Stimulated activated CD8-positive, alpha-beta memory T cell treated with anti-CD3 and anti-CD28 coated beads, Interleukin-15, amount 100 ng/mL, for 48 hours (primary cell): ENCODE results near the gene RHOBTB3.
A peak's percentile ranks its signal among the peaks of the same experiment; 100 is the strongest.
"Not testable (repeated sequence)": the region's sequence is repeated elsewhere in the genome, so short reads cannot be mapped to it uniquely, and the experiment has no call there.

Experiments used
- DNase-seq, 2 donors: peaks; one replicate each; pipeline ENCODE4 v3.0.0-alpha.2; 2020; ENCODE audit warnings: low read depth in 2 of 2

The RHOBTB3 gene

DNA sequence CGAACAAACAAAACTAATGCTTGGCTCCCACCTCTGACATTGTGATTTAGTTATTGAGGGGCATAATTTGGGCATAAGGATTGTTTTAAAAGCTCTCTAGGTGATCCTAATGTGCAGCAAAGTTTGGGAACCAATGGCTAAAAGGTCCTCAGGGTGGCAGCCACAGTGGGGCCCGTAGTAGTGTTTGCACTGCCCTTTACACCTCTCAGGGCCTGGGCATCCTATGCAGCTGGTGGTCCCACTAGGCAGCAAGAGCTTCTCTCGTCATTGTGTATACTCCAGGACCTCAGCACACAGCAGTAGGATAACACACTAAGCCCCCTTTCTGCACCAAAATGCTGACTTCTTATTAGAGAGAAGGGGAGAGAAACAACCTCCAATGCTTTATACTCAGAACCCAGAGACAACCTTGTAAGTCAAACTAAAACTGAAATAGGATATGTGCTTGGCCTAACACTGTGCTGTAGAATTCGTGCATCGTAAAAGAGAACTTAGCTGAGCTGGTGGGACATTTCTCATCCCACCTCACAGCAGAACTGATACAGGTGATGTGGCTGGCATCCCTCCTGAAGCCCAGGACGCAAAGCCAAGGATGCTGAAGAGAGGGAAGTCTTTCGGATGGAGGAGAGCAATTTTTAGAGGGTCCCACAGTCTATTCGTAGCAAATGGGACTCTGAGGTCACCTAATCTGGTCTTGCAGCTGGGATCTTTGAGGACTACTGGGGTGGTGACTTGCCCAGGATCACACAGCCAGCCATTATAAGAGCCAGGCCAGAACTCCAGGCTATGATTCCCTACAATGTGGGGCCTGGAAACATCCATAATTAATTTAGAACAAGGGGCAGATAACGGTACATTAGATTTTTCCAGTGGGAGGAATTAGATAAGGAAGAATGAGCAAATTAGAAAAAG is 90.2 kb downstream of the RHOBTB3 start:
- no peak for DNase-seq

DNA sequence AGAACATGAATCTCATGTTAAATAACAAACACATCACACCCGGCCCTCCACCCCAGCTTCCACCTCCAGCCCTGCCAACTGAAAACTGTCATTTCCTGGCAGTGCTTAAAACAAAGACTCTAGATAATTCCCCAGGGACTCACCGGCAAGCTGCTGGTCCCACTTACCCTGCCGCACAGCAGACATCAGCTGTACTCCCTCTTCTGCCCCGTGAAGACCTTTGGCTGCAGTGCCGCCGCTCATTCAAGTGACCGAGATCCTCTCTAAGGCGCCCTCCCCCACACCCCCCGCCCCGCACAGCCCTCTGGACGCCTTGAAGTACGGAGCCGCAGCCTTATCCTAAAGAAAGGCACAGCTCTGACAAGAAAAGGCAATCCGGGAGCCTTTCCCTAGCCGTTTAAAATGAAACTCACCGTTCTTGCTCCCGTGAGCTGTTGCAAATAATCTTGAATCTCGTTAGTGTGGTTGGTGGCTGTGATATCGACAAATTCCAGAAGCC is 91.0 kb downstream of the RHOBTB3 start:
- DNase-seq = no peak

DNA sequence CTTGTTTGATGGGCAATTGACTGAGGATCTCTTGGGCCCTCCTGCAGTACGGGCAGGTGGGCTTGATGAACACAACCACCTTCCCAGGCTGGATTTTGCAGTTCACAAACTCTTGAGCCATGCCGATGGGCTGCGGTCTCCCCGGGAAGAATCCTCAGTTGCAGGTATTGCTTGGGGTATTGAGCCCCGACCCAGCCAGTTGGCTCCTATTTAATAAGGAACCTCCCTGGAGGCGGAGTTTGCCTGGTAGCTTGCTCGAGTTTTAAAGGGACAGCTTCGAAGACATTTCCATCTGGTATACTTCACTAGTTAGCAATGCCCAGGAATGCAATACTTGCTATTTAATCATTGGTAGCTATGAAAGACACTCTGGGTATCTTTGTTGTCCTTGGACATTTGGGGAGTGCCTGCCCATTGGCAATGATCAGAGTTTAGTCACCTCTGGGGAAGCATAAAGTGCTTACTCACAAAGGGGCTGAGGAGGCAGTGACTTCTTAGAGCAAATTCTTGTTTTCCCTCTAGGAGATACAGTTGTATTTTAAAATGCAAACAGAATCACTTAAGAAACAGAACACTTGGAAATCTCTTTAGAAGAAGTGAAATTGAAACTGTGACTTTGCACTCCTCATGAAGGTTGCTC is 91.5 kb downstream of the RHOBTB3 start, which contains the start of gene GLRX:
TSS of gene GLRX (minus strand) at position 185 of the 640 bp plus-strand sequence. CDS start at position 121, 64 bp downstream.
- no peak for DNase-seq

DNA sequence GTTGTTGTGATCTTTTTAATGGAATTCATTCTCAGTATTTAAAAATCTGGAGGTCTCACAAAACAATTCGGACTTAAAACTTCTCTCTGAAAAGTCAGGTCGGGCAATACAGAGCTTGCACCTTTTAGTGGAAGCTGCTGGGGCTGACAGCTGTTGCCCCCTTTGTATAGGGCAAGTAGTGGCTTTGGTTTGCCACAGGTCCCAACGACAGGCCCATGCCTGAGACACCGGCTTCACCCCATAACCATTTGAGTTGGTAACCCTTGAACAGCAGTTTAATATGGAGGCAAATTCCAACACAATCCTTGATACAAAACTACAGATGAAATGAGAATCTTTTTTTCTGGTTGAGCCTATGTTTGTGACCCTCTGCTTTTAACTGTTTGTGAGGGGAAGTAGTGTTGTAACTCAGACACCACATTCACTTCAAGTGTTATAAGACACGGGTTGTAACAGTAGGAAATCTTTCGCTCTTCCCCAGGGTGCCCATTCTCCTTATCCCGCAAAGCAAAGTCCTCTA is 92.1 kb downstream of the RHOBTB3 start:
- no peak for DNase-seq

DNA sequence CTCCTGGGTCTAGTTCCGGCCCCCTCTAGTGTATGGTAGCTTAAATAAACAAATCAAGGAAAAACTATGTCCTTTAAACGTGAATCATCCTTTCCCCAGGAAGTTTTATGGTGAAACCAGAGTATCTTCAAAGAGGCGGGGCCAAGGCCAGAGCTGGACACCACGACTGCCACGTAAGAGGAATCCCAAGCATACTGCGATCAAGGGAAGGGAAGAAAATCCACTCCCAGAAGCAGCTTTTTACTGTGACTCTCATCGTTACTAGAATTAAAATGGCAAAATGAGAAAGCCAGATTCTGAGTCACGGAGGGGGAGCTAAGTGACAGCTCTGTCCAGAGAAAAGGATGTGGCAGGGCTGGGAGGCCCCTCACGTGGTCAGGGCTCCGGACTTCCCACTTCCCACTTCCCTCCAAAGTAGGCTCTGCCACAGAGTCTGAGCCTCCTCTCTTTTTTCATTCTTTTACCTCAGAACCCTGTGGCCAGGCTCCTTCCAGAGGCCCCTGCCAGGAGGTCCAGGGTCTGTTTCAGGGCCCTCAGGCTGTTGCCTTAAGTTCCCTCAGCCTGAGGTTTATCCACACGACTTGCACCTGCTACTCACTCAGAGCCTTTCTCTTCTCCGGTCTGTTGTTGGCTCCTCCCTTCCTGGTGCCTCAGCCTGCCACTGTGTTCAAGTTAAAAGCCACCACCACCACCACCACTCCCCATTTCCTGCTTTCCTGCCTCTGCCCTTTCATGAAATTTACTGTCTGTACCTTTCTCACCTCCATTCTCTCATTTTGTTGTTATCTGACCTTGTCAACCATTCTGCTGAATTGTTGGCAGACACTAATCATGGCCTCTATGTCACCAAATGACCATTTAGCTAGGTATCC is 92.8 kb downstream of the RHOBTB3 start:
- DNase-seq = peak in 1 of 2 donors; percentile 48

DNA sequence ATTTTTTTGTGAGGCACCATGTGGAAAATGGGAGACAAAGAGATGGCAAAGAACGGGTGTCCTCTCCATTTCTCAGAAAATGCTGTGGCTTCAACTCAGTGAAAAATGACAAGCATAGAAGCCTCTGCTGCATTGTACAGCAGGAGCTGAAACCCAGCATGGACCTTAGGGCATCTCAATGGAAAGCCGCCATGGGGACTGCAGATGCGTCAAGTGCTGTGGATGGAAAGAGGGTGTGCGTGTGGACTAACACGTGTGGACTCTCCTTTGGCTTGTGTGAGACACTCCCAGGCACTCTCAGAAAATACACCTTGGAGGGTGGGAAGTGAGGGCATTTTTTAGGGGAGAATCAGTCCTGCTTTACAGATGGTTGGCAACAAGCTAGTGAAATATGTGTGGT is 93.6 kb downstream of the RHOBTB3 start:
- DNase-seq = no peak

DNA sequence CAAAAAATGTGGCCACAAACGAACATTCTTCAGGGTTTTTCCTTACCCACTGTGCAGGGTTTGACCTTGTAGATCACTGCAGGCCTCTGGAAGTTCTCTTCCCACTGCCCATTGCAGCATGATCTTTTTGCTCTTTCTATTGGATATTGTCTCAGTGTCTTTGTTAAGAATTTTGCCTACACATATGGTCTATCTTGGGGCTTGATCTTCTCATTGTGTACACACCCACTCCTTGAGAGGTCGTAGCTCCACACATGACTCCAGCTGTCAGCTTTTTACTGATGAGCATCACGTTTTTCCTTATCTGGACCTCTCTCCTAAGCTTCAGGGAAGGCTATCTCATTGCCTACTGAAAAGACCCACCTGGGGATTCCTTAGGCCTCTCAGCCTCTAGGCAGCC is 94.4 kb downstream of the RHOBTB3 start:
- DNase-seq = no peak

DNA sequence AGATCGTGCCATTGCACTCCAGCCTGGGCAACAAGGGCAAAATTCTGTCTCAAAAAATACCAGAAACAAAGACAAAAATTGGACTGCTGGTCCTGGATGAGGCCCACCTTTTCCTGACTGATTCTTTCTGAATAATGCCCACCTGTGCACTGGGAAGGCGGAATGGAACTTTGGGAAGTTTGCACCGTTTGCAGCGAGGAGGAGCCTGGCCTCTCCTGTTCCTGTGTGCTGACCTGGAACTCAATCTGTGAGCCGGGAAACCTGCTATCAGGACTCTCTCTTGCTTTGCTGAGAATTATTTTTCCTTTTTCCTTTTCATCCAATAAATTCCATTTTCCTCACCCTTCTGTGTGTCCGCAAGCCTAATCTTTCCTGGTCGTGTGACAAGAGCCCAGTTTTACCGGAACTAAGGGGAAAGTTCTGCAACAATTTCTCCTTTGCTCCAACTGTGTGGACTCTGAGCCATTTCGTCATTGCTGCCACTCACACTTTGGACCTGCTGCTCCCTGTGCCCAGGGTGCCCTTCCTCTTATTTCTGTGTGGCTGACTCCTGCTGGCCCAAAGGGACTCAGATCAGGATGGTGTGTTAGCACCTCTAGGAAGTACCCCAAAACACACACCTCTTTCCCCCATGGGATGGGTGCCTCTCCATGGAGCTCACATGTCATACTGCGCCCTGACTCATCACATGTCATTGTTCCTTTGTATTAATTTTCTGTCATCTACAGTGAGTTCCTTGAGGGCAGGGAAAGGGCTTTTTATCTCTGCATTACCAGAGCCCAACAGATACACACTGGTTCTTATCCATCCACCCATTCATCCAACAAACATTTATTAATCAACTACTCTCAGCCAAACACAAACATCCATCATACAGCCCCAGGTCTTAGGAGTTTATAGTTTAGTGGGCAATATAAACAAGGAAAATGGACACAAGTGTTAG is 96.1 kb downstream of the RHOBTB3 start:
- DNase-seq = no peak

DNA sequence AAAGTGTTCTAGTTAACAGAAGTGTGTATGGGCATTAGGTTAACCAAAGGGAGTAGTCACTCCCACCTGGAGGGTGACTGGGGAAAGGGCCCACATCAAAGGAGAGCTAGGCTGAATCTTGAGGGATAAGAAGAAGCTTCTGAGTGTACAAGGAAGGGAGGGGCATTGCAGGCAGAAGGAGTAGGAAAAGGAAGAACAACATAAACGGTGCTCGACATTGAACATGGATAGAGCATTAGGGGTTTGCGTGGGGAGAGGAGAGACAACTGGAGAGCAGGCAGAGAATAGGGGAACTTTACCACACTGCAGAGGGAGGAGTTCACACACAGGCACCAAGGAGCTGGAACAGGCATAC is 96.7 kb downstream of the RHOBTB3 start:
- no peak for DNase-seq

DNA sequence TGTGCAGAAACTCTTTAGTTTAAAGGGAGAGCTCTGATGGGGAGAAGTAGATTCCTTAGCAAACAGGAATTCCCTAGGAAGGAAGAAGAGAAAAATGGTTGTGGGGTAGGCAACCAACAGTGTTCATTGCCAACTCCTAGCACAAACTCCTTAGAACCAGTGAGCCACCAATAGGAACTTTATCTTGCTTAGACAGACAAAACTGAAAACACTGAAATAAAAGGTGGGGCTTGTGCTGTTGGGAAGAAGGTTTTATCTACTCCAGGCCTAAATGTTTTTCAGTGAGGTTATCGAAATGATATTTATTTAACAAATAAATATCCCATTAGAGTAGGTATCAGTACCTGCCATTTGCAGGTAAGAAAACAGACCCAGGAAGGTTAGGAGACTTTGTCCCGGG is 99.1 kb downstream of the RHOBTB3 start:
- no peak for DNase-seq

DNA sequence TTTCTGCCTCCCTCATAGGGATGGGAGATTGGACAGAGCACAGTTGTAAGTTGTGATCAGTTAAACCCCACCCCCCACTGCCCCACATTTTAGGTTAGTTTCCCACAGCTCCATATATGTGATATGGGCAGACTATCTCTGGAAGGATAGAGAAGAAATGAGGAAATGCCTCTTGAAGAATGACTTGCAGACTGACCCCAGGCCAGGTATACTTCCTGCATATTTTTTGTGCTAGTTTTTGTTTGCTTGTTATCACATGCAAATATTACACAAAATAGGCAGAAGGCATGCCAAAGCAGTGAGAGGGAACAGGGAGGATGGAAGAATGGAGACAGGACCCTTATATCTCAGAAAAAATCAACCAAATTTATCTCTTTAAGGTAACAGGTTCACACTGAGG is 101.5 kb downstream of the RHOBTB3 start:
- no peak for DNase-seq

DNA sequence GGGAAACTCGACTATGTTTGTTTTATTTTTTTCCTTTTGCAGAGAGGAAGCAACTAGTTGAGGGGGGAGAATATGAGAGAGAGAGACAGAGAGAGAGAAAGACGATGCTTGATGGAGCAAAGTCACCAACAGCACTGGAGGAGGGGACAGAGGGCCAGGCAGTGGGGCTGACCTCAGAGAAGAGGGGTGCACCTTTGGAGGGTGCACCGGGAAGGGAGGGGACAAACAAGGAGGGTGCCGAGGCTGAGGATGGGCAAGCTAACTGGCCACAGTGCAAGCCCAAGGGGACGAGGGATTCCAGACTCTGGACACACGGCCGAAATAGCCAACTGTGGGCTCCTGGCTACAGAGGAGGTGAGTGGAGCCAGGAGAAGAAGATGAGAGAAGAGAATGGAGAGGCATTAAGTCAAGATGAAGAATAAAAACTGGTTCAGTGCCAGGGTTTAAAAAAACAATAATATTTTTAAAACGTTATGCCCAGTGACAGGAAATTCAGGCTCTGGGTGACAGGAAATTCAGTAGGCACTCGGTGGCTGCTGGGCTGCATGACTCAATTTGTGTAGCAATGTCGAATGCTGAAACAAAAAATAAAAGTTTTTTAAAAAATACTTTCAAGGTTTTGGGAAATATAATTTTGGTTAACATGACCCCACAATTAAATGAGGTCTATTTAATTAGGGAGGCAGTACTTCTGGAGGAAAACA is 104.7 kb downstream of the RHOBTB3 start:
- DNase-seq = no peak

DNA sequence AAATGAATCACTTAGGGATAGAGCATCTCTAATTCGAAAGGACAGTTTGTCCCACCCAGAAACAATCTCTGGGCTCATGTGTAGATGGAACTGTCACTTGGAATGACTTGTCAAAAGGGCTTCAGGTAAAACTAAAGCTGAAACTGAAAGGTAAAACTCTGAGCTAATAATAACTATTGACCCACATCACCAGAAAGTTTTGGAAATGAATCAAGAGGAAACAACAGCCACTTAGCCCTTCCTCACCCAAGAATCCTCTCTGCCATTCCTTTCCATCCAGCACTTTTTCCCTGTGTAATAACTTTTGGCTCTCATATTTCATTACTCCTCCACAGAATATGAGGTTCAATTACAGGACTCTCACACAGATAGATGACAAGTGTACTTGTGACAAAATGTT is 105.4 kb downstream of the RHOBTB3 start:
- no peak for DNase-seq

DNA sequence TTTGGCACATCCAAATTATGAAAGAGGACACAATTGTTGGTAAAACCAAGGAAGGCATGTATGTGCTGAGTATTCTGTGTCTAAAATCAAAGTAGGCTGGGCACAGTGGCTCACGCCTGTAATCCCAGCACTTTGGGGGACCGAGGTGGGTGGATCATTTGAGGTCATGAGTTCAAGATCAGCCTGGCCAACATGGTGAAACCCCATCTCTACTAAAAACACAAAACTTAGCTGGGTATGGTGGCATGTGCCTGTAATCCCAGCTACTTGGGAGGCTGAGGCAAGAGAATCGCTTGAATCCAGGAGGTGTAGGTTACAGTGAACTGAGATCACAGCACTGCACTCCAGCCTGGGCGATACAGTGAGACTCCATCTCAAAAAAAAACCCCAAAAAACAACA is 105.8 kb downstream of the RHOBTB3 start:
- DNase-seq = not testable (repeated sequence)

DNA sequence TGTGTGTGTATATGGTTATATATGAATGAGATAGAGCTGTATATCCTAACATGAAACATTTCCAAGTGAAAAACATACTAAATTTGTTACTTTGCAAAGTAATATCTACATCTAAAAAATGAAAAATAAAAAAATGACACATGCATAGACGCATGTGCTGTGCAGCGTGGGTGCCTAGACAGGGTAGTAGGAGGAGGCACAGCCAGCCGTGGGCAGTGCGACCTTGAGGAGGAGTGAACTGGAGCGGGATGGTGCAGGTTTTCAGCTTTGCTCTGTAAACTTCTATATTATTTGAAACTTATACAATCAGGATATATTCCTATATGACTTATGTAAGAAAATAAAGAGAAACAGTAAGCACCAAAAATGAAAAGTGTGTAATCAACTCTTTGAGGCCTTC is 106.4 kb downstream of the RHOBTB3 start:
- no peak for DNase-seq

DNA sequence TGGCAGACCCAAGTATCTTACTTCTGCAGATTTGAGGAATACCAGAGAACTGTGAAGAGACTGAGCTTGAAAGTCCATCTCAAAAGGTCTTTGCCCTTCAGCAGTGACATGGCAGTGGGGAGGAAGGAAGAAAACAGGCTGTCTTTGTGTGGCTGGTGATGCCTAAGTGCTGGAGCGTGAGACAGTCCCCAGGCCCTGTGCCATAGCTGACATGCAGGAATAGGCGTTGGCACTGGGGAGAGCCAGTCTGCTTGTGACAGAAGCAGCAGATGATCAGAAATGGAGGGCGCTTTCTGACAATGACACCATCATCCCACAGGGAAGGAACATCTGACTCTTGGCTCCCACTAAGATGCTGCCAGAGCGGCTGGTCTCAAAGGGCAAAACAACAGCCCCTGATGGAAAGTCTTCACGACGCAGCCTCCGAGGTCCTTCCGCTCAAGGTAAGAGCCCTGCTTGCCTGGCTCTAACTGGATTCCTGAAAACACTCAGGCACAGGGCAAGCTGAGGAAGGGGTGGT is 106.9 kb downstream of the RHOBTB3 start:
- DNase-seq = no peak

DNA sequence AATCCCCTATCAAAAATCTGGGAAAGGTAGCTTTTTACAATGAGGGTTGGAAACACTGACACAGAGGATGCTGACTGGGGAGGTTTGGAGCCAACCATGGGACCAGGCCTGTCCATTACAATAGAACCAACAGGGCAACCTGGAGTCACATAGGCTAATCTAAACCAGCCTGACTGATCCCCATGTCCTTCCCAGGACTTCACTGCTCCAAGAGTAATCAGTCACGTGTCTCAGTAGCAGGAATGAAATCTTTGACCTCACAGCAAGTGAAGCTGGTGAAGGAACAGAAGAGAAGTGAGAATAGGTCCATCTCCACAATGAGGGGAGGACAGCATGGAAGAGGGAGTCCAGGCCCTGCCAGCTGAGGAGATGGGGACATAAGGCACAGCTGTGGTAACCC is 107.4 kb downstream of the RHOBTB3 start:
- DNase-seq = no peak

DNA sequence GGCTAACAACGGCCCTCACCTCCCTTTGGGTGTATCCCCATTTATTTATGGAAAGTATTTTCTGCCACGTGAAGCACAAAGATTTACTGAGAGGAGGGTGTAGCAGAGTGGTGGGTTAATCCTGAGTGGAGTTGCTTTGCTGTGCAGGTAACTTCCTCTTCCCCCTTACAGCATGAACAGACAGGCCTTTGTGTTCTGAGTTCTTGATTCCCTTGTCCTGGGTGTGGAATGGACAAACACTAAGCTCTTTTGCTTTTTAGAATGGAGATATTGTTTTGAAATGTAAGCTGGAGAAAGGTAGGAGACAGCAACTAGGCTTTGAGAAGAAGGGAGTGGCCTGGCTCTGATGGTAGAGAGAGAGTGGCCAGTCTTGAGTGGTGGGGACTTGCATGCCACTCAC is 108.5 kb downstream of the RHOBTB3 start:
- DNase-seq = no peak

DNA sequence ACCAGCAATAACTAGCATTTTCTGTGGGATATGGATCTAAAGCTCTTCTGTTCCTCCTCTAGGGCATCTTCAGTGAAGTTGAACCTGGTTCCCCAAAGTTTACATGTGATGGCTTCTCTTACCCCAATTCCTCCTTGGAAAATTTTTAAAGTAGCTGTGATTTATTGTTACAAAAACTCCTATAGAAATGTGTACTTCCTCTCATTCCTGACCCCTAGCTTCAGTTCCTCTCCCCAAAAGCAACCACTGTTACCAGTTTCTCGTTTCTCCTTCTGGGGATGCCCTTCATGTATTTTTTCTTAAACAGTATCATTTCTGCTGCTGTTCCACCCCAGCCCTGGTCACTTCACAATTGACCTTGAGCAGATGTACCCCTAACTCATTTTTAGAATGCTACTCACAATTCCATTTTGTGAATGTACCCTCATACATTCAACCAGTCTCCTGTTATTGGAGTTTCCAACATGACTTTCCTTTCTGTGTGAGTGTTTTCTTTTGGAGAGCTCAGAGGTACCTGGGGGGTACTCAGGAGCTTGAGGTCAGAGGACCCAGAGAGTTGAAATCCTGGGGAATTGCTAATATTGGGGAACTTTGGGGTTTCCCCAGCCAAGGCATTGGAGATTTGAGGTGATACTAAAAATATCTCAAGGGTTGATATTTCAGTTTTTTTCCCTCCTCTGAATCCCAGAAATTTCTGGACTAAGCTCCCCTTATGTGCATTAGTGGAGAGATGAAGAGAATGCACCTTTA is 110.0 kb downstream of the RHOBTB3 start:
- DNase-seq = no peak
